ENCODE results near the gene PALMD. TPM values are rescaled to one million over a fixed set of nuclear protein-coding genes. Genes with fewer than 3 reads are reported as not detected.

The PALMD gene
- total RNA-seq, 2 experiments from 2014 or later = not detected

GRCh38 chr1:99607590-99607989 is 38.3 kb upstream of the PALMD start:
- intact Hi-C loops (cut with DNase I, micrococcal nuclease) = no loop called here
- Mint-ChIP-seq H3K9me3 (no peaks in the 10 kb centered on the region), H3K27me3 (no peaks in the 10 kb centered on the region), H3K36me3 (ENCODE audit: low read depth) (no peaks in the 10 kb centered on the region), H3K4me3 (no peak overlapping the region), H3K27ac (no peak overlapping the region), H3K4me1 (ENCODE audit: low read depth) (no peaks in the 10 kb centered on the region)
- Histone ChIP-seq H3K4me1 (ENCODE audit: insufficient read depth, low read length) (no peaks in the 10 kb centered on the region), H3K9me3 (ENCODE audit: control insufficient read depth in 1 of 2, insufficient read depth in 1 of 2, low read length in 2 of 2) (no peaks in the 10 kb centered on the region), H3K27me3 (ENCODE audit: control insufficient read depth in 1 of 2, insufficient read depth in 2 of 2, low read length in 2 of 2) (no peaks in the 10 kb centered on the region), H3K27ac (ENCODE audit: low read depth in 1 of 2, low read length in 2 of 2) (no peak overlapping the region), H3K36me3 (ENCODE audit: insufficient read depth, low read length) (no peaks in the 10 kb centered on the region), H3K4me3 (ENCODE audit: low read length) (no peak overlapping the region)
- ChIA-PET POLR2A (no interaction called here), CTCF (no interaction called here)
- ATAC-seq (ENCODE audit: poor library complexity) = no peak
- no peak for DNase-seq
- TF ChIP-seq CTCF (IDR thresholded peaks at IDR 0.05) = no peak

- H3K27ac ChIP-seq (ENCODE audit: low read depth in 1 of 2, low read length in 2 of 2) = no peak overlapping the region
- Mint-ChIP-seq H3K27ac (no peak overlapping the region), H3K36me3 (ENCODE audit: low read depth) (no peaks in the 10 kb centered on the region), H3K27me3 (no peaks in the 10 kb centered on the region), H3K9me3 (no peaks in the 10 kb centered on the region), H3K4me3 (no peak overlapping the region), H3K4me1 (ENCODE audit: low read depth) (no peaks in the 10 kb centered on the region)
- no peaks in the 10 kb centered on the region for H3K4me1 ChIP-seq (ENCODE audit: insufficient read depth, low read length)
- no peak for DNase-seq
- no peak for ATAC-seq (ENCODE audit: poor library complexity)
- H3K4me3 ChIP-seq (ENCODE audit: low read length) = no peak overlapping the region
- CTCF ChIA-PET = no interaction called here
- intact Hi-C loops (cut with DNase I, micrococcal nuclease) = no loop called here
- no peaks in the 10 kb centered on the region for H3K9me3 ChIP-seq (ENCODE audit: control insufficient read depth in 1 of 2, insufficient read depth in 1 of 2, low read length in 2 of 2)
- no peaks in the 10 kb centered on the region for H3K36me3 ChIP-seq (ENCODE audit: insufficient read depth, low read length)
- no peak for TF ChIP-seq CTCF (IDR thresholded peaks at IDR 0.05)
- POLR2A ChIA-PET = no interaction called here
- H3K27me3 ChIP-seq (ENCODE audit: control insufficient read depth in 1 of 2, insufficient read depth in 2 of 2, low read length in 2 of 2) = no peaks in the 10 kb centered on the region
These were observed 37.9 kb upstream of the PALMD start for GRCh38 chr1:99608058-99608457.

GRCh38 chr1:99613716-99614115 is 32.2 kb upstream of the PALMD start:
- no peaks in the 10 kb centered on the region for H3K4me1 ChIP-seq (ENCODE audit: insufficient read depth, low read length)
- ATAC-seq (ENCODE audit: poor library complexity) (no peak), DNase-seq (no peak)
- H3K4me3 ChIP-seq (ENCODE audit: low read length) = no peak overlapping the region
- no peaks in the 10 kb centered on the region for H3K36me3 Mint-ChIP-seq (ENCODE audit: low read depth)
- no peak overlapping the region for H3K27ac ChIP-seq (ENCODE audit: low read depth in 1 of 2, low read length in 2 of 2)
- no peaks in the 10 kb centered on the region for H3K9me3 ChIP-seq (ENCODE audit: control insufficient read depth in 1 of 2, insufficient read depth in 1 of 2, low read length in 2 of 2)
- POLR2A ChIA-PET = no interaction called here
- H3K27me3 ChIP-seq (ENCODE audit: control insufficient read depth in 1 of 2, insufficient read depth in 2 of 2, low read length in 2 of 2) = peaks cover 0 to 5% of the 10 kb centered on the region in 2 experiments
- no peaks in the 10 kb centered on the region for H3K36me3 ChIP-seq (ENCODE audit: insufficient read depth, low read length)
- no peak overlapping the region for H3K4me3 Mint-ChIP-seq
- H3K9me3 Mint-ChIP-seq = no peaks in the 10 kb centered on the region
- CTCF ChIA-PET = no interaction called here
- no peaks in the 10 kb centered on the region for H3K4me1 Mint-ChIP-seq (ENCODE audit: low read depth)
- intact Hi-C loops (cut with DNase I, micrococcal nuclease) = no loop called here
- no peak for TF ChIP-seq CTCF (IDR thresholded peaks at IDR 0.05)
- no peak overlapping the region for H3K27ac Mint-ChIP-seq
- no peaks in the 10 kb centered on the region for H3K27me3 Mint-ChIP-seq

Measured in CD4-positive, alpha-beta T cell (primary cell).